B cell (primary cell): ENCODE results near the gene SEMA6D.

Experiments
- CTCF ChIP-seq: fragments of 200-600 bp; IDR thresholded peaks from one replicate; pipeline ENCODE4 v1.8.0; 2022; ENCODE audit warnings: antibody characterized with exemption, mild to moderate bottlenecking
- EZH2 ChIP-seq: IDR thresholded peaks from 2 replicates; pipeline ENCODE4 v1.6.1; 2012; ENCODE audit warnings: borderline replicate concordance, low read depth, mild to moderate bottlenecking, moderate library complexity, low read length; ENCODE audit not compliant: insufficient read depth, poor library complexity, severe bottlenecking

GRCh38 chr15:47769166-47769565, 51.9 kb downstream of the SEMA6D start:
- TF ChIP-seq CTCF (no peak), EZH2 (no peak)
